Immature natural killer cell (primary cell): ENCODE results near the gene HLCS. TPM values are rescaled to one million over a fixed set of nuclear protein-coding genes. Genes with fewer than 3 reads are reported as not detected.
"Not testable (repeated sequence)": the region's sequence is repeated elsewhere in the genome, so short reads cannot be mapped to it uniquely, and the experiment has no call there.

Experiments used
- DNase-seq, 3 donors: peaks; one replicate each; pipeline ENCODE4 v3.0.0; 2022; ENCODE audit warnings: mixed read lengths in 1 of 3
- H3K27ac Mint-ChIP-seq, 6 donors: one replicate each; pipeline ENCODE4 v1.8.0; 2020; ENCODE audit warnings: mixed read lengths in 6 of 6, mild to moderate bottlenecking in 5 of 6, inconsistent platforms in 4 of 6, moderate library complexity in 3 of 6
- H3K27me3 Mint-ChIP-seq, 3 donors: one replicate each; pipeline ENCODE4 v1.8.0; 2020 to 2021; ENCODE audit warnings: low read depth in 3 of 3, mild to moderate bottlenecking in 3 of 3, mixed read lengths in 3 of 3, moderate library complexity in 3 of 3, inconsistent platforms in 1 of 3
- H3K36me3 Mint-ChIP-seq, 3 donors: one replicate each; pipeline ENCODE4 v1.8.0; 2020; ENCODE audit warnings: mixed read lengths in 3 of 3, inconsistent platforms in 2 of 3, mild to moderate bottlenecking in 2 of 3
- H3K4me1 Mint-ChIP-seq, 2 donors: one replicate each; pipeline ENCODE4 v1.8.0; 2020; ENCODE audit warnings: inconsistent platforms in 2 of 2, mild to moderate bottlenecking in 2 of 2, mixed read lengths in 2 of 2, moderate library complexity in 1 of 2
- H3K4me3 Mint-ChIP-seq, 5 donors: one replicate each; pipeline ENCODE4 v1.8.0; 2020; ENCODE audit warnings: mild to moderate bottlenecking in 5 of 5, mixed read lengths in 5 of 5, inconsistent platforms in 3 of 5, moderate library complexity in 3 of 5
- H3K9me3 Mint-ChIP-seq, 6 donors: one replicate each; pipeline ENCODE4 v1.8.0; 2020; ENCODE audit warnings: mild to moderate bottlenecking in 6 of 6, mixed read lengths in 6 of 6, inconsistent platforms in 4 of 6, moderate library complexity in 3 of 6
- polyA plus RNA-seq, 3 donors: library from polyadenylated mRNA; unstranded; fragments of 300-500 nt; fragmentation: Illumina TruSeq; gene quantifications; one replicate each; pipeline ENCODE4 v1.2.3, GENCODE V29; 2021

The HLCS gene
- polyA plus RNA-seq, 3 donors from 2014 or later, result 12.6 to 15.7 (median 15.5) TPM

GRCh38 chr21:36992671-36993070 lies 26.2 kb upstream of the HLCS start:
- Mint-ChIP-seq H3K4me3 (no peak overlapping the region), H3K9me3 (no peaks in the 10 kb centered on the region), H3K27me3 (peaks cover 0 to 14% (median 10%) of the 10 kb centered on the region in 3 donors), H3K4me1 (peaks cover 10 to 18% of the 10 kb centered on the region in 2 donors), H3K27ac (no peak overlapping the region), H3K36me3 (no peaks in the 10 kb centered on the region)
- no peak for DNase-seq

DNA sequence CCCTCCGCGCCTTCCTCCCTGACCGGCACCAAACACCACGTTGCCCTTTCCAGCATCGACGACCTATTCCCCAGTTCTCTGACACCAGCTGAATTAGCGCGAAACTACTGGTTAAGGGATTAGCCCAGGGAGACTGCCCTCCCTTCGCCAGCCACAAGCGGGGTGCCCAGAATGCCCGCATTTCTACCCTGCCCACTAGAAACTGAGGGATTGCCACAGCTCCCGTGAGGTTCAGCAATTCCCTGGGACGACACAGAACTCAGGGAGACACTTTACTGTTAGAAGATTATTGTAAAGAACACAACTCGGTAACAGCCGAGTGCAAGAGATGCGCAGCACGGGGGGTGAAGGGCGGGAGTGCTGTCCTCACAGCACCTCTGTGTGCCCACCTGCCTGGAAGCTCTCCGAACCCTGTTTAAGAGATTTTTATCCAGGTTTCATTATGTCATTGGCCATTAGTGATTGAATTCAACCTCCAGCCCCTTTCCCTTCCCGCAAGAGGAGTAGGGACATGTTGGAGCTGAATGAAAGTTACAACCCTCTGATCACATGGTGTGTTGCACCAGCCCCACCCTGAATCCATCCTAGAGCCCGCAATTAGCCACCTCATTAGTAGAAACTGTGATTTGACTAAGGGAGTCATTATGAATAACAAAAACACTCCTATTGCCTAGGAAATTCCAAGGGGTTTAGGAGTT lies 24.2 kb upstream of the HLCS start:
- Mint-ChIP-seq H3K36me3 (no peaks in the 10 kb centered on the region), H3K4me3 (peak overlapping the region; percentile 79 to 86 (median 84)), H3K4me1 (peaks cover 10 to 18% of the 10 kb centered on the region in 2 donors), H3K27ac (peak overlapping the region; percentile 53 to 91 (median 84)), H3K27me3 (peaks cover 0 to 14% (median 12%) of the 10 kb centered on the region in 3 donors), H3K9me3 (no peaks in the 10 kb centered on the region)
- no peak for DNase-seq

DNA sequence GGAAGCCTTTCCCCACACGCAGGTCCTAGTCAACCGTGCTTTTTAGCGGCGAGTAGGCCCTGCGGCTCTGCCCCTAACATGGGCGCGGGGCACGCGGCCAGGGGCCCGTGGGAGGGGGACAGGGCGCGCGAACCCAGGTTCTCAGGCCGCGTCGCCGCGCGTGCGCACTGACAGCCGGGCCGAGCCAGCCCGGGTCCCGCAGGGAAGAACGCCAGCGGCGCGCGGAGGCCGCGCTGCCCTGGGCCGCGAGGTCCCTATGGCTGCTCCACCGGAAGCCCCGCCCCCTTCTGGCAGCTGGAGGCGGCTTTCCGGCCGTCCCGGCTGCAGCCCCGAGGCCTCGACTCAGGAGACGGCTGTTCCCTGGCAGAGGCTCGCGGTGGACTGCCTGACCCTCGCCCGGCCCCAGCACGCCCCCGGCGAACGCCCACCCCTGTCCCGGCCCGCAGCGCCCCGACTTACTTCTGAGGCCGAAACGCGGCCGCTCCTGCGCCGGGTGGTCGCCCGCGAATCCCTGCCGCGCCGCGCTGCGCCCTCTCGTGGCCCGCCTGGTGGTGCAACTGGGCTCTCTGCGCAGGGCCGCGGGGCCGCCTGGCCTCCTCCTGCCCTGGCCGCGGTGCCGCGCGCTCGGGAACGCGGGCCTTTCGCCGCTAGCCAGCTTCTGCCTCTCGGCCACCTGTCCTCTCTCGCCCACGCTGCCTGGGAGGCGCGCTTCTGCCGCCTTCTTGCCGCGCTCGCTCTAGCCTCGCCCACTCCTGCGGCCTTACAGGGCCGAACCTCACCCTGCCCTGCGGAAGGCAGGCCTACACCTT lies 23.4 kb upstream of the HLCS start:
- no peaks in the 10 kb centered on the region for H3K9me3 Mint-ChIP-seq
- peaks cover 0 to 14% (median 12%) of the 10 kb centered on the region in 3 donors for H3K27me3 Mint-ChIP-seq
- H3K27ac Mint-ChIP-seq, result peak overlapping the region; percentile 71 to 92 (median 86)
- H3K4me3 Mint-ChIP-seq, result peak overlapping the region; percentile 79 to 86 (median 86)
- DNase-seq, result peak; percentile 92 to 95 (median 93)
- H3K36me3 Mint-ChIP-seq, result no peaks in the 10 kb centered on the region
- H3K4me1 Mint-ChIP-seq, result peaks cover 10 to 18% of the 10 kb centered on the region in 2 donors

- Mint-ChIP-seq H3K4me3 (peak overlapping the region; percentile 79 to 86 (median 84)), H3K27ac (peak overlapping the region; percentile 71 to 92 (median 86)), H3K4me1 (peaks cover 10 to 12% of the 10 kb centered on the region in 2 donors), H3K27me3 (peaks cover 0 to 12% (median 9%) of the 10 kb centered on the region in 3 donors)
- not testable (repeated sequence) for DNase-seq, H3K9me3 Mint-ChIP-seq, H3K36me3 Mint-ChIP-seq
Measured at GRCh38 chr21:36989199-36989698, 22.8 kb upstream of the HLCS start.

GRCh38 chr21:36988536-36988935 lies 22.1 kb upstream of the HLCS start:
- H3K27ac Mint-ChIP-seq, result peak overlapping the region in 5 of 6 donors; percentile 3 to 78 (median 68)

GRCh38 chr21:36987845-36988244 lies 21.4 kb upstream of the HLCS start:
- Mint-ChIP-seq H3K36me3 (no peaks in the 10 kb centered on the region), H3K4me1 (peaks cover 10% of the 10 kb centered on the region in 2 donors), H3K27ac (peak overlapping the region in 3 of 6 donors; percentile 9 to 46 (median 42)), H3K27me3 (peaks cover 0 to 10% (median 9%) of the 10 kb centered on the region in 3 donors), H3K4me3 (no peak overlapping the region), H3K9me3 (no peaks in the 10 kb centered on the region)
- DNase-seq, result no peak

More at GRCh38 chr21:36988536-36988935, 22.1 kb upstream of the HLCS start:
- Mint-ChIP-seq H3K27me3 (peaks cover 0 to 12% (median 9%) of the 10 kb centered on the region in 3 donors), H3K4me1 (peaks cover 10% of the 10 kb centered on the region in 2 donors), H3K36me3 (no peaks in the 10 kb centered on the region), H3K4me3 (peak overlapping the region; percentile 52 to 75 (median 68)), H3K9me3 (no peaks in the 10 kb centered on the region)
- no peak for DNase-seq

DNA sequence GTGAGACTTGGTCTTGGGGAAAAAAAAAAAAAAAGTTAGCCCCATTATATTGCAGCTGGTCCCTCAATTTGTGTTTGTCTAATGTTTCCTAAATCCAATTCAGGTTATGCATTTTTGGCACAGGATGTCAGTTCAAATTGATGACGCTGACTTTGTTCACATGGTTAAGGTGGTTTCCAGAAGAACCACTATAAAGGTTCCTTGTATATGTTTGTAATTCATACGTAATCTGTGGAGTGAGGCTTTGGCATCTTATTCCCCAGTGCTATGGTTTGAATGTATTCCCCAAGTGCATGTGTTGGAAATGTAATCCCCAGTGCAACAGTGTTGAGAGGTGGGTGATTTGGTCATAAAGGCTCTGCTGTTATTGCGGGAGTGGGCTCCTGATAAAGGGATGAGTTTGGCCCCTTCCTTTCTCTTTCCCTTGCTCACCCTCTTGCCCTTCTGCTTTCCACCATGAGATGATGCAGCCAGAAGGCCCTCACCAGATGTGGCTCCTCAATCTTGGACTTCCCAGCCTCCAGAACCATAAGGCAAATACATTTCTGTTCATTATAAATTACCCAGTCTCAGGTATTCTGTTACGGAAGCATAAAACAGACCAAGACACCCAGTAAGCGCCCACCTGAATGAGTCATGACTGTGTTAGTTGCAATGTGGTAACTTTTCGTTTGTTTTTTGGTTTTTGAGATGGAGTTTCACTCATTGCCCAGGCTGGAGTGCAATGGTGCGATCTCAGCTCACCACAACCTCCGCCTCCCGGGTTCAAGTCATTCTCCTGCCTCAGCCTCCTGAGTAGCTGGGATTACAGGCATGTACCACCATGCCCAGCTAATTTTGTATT lies 19.5 kb upstream of the HLCS start:
- no peak overlapping the region for H3K4me3 Mint-ChIP-seq
- H3K4me1 Mint-ChIP-seq, result peaks cover 11 to 13% of the 10 kb centered on the region in 2 donors
- peaks cover 0 to 18% (median 4%) of the 10 kb centered on the region in 3 donors for H3K27me3 Mint-ChIP-seq
- peak overlapping the region in 1 of 6 donors; percentile 5 for H3K27ac Mint-ChIP-seq
- no peaks in the 10 kb centered on the region for H3K36me3 Mint-ChIP-seq
- DNase-seq, result no peak
- H3K9me3 Mint-ChIP-seq, result no peaks in the 10 kb centered on the region

DNA sequence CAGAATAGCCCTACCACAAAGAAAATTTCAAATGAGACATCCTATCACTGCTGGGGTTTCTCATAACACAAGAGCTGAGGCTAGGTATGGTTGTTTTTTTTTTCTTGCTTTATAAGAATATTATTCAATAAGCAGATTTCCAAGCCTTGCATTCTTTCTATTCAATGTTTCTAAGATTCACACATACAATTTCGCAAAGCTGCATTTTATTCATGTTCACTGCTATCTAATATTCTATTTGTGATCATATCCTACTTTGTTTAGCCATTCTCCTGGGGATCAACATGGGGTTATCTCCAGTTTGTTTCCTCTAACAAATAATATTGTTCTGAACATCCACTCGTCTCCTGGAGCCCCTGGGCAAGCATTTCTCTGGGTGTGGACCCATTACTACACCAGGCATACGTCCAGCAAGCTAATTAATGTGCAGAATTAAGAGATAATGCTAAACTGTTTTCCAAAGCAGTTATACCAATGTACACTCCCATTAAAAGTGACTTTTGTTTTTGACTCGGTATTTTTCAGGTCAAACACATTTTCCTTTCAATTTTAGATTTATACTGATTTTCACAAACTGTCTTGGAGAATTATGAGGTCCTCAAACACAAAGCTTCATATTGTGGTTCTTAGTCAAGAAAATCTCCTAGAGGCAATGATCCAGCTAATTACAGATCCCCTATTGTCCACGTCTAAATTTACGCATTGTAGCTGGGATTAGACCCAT lies 15.7 kb upstream of the HLCS start:
- no peaks in the 10 kb centered on the region for H3K9me3 Mint-ChIP-seq
- peaks cover 6 to 15% of the 10 kb centered on the region in 2 donors for H3K4me1 Mint-ChIP-seq
- H3K4me3 Mint-ChIP-seq, result no peak overlapping the region
- H3K27me3 Mint-ChIP-seq, result peaks cover 2 to 16% (median 4%) of the 10 kb centered on the region in 3 donors
- no peaks in the 10 kb centered on the region for H3K36me3 Mint-ChIP-seq
- no peak for DNase-seq
- H3K27ac Mint-ChIP-seq, result no peak overlapping the region

- no peaks in the 10 kb centered on the region for H3K9me3 Mint-ChIP-seq
- peaks cover 6 to 20% of the 10 kb centered on the region in 2 donors for H3K4me1 Mint-ChIP-seq
- peak overlapping the region in 3 of 5 donors; percentile 54 to 71 (median 66) for H3K4me3 Mint-ChIP-seq
- no peak overlapping the region for H3K27ac Mint-ChIP-seq
- DNase-seq, result no peak
- H3K27me3 Mint-ChIP-seq, result peaks cover 2 to 14% (median 4%) of the 10 kb centered on the region in 3 donors
- H3K36me3 Mint-ChIP-seq, result no peaks in the 10 kb centered on the region
Measured at GRCh38 chr21:36981049-36981391, 14.6 kb upstream of the HLCS start.

DNA sequence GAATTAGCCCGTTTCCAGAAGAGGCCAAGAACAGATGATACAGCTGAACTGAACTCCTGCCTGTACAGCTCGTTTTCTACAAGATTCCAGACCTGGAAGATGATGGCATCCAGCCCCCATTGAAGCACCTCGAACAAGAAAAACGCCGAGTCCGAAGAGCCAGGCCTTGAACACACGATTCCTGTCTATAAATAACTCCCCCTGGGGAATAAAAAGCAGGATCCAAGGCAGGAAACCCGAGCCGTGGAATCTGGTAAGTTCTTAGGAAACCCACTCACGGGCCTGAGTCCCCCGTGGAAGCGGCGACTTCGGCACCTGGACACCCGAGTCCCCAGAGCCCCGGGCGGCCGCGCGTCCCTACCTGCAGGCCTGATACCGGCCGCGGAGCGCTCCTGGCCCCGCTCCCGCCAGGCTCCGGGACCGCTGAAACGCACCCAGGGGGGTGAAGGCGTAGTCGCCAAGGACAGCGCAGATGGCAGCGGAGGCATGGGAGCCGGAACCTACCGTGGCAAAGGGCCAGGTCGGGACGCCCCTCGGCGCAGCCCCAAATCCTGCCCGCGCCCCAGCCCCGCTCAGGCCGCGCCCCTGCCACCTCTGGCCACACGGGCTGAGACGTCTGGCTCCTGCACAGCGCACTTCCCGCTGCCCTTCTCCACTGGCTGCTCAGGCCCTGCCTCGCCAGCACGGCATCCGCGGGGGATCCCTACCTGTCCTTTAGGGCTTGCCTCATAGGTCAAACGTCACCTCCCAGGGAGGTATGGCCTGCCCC lies 14.0 kb upstream of the HLCS start:
- Mint-ChIP-seq H3K36me3 (no peaks in the 10 kb centered on the region), H3K9me3 (no peaks in the 10 kb centered on the region), H3K4me1 (peaks cover 6 to 20% of the 10 kb centered on the region in 2 donors), H3K4me3 (peak overlapping the region in 4 of 5 donors; percentile 31 to 71 (median 60)), H3K27me3 (peaks cover 2 to 14% (median 4%) of the 10 kb centered on the region in 3 donors), H3K27ac (peak overlapping the region in 1 of 6 donors; percentile 59)
- no peak for DNase-seq

GRCh38 chr21:36976882-36977651 lies 10.6 kb upstream of the HLCS start:
- peak; percentile 48 to 57 (median 51) for DNase-seq
- Mint-ChIP-seq H3K27ac (peak overlapping the region in 3 of 6 donors; percentile 31 to 77 (median 54)), H3K4me1 (peaks cover 6 to 20% of the 10 kb centered on the region in 2 donors), H3K27me3 (peaks cover 3 to 14% (median 10%) of the 10 kb centered on the region in 3 donors), H3K4me3 (no peak overlapping the region), H3K36me3 (peaks cover 0 to 4% (median 0%) of the 10 kb centered on the region in 3 donors), H3K9me3 (no peaks in the 10 kb centered on the region)
